ENCODE measurements around the gene ATG9A.

The ATG9A gene

GRCh38 chr2:219272995-219273394, 43.6 kb upstream of the ATG9A start:
- no peaks in the 10 kb centered on the region for H4K20me1 ChIP-seq (ENCODE audit: control insufficient read depth, insufficient read depth, low read depth, low read length)
- H3K9me2 ChIP-seq (replicated peaks; ENCODE audit: control insufficient read depth, low read length): no peaks in the 10 kb centered on the region
- H3K79me2 ChIP-seq (ENCODE audit: control insufficient read depth, low read length): no peaks in the 10 kb centered on the region
- H3K27me3 ChIP-seq (ENCODE audit: control insufficient read depth, low read length): 0 out of 2 replicates have a peak, but pooled peaks cover 3% of the 10 kb centered on the region
- no peaks in the 10 kb centered on the region for H3F3A ChIP-seq (ENCODE audit: control insufficient read depth, insufficient read depth)
- H3K27ac ChIP-seq (ENCODE audit: low read depth, low read length): no peak overlapping the region
- H3K4me3 ChIP-seq (ENCODE audit: low read length): no peak overlapping the region
- no peak overlapping the region for H3K4me2 ChIP-seq (ENCODE audit: low read length)
- no peaks in the 10 kb centered on the region for H3K36me3 ChIP-seq (ENCODE audit: control insufficient read depth, low read length)
- H3K9me3 ChIP-seq (ENCODE audit: control insufficient read depth, insufficient read depth, low read length): no peaks in the 10 kb centered on the region
- H3K4me1 ChIP-seq (ENCODE audit: control insufficient read depth, low read length): peaks cover 12% of the 10 kb centered on the region
- TF ChIP-seq EZH2phosphoT487 (IDR thresholded peaks at IDR 0.05; ENCODE audit: borderline replicate concordance, low read length) (no peak), CTCF (IDR thresholded peaks at IDR 0.05; ENCODE audit: low read depth, low read length, poor library complexity, severe bottlenecking) (no peak)

- H3K27ac ChIP-seq (ENCODE audit: low read depth, low read length): no peak overlapping the region
- no peaks in the 10 kb centered on the region for H3K79me2 ChIP-seq (ENCODE audit: control insufficient read depth, low read length)
- H3K36me3 ChIP-seq (ENCODE audit: control insufficient read depth, low read length): no peaks in the 10 kb centered on the region
- no peak overlapping the region for H3K4me2 ChIP-seq (ENCODE audit: low read length)
- H3K4me1 ChIP-seq (ENCODE audit: control insufficient read depth, low read length): peaks cover 5% of the 10 kb centered on the region
- H3K27me3 ChIP-seq (ENCODE audit: control insufficient read depth, low read length): 0 out of 2 replicates have a peak, but pooled peaks cover 3% of the 10 kb centered on the region
- TF ChIP-seq CTCF (IDR thresholded peaks at IDR 0.05; ENCODE audit: low read depth, low read length, poor library complexity, severe bottlenecking) (no peak), EZH2phosphoT487 (IDR thresholded peaks at IDR 0.05; ENCODE audit: borderline replicate concordance, low read length) (no peak)
- no peaks in the 10 kb centered on the region for H3F3A ChIP-seq (ENCODE audit: control insufficient read depth, insufficient read depth)
- no peaks in the 10 kb centered on the region for H3K9me3 ChIP-seq (ENCODE audit: control insufficient read depth, insufficient read depth, low read length)
- no peaks in the 10 kb centered on the region for H4K20me1 ChIP-seq (ENCODE audit: control insufficient read depth, insufficient read depth, low read depth, low read length)
- H3K9me2 ChIP-seq (replicated peaks; ENCODE audit: control insufficient read depth, low read length): no peaks in the 10 kb centered on the region
- H3K4me3 ChIP-seq (ENCODE audit: low read length): no peak overlapping the region
These were observed 42.9 kb upstream of the ATG9A start for GRCh38 chr2:219272356-219272755.

- no peaks in the 10 kb centered on the region for H4K20me1 ChIP-seq (ENCODE audit: control insufficient read depth, insufficient read depth, low read depth, low read length)
- H3K4me1 ChIP-seq (ENCODE audit: control insufficient read depth, low read length): no peaks in the 10 kb centered on the region
- H3F3A ChIP-seq (ENCODE audit: control insufficient read depth, insufficient read depth): no peaks in the 10 kb centered on the region
- H3K4me2 ChIP-seq (ENCODE audit: low read length): no peak overlapping the region
- no peak overlapping the region for H3K27ac ChIP-seq (ENCODE audit: low read depth, low read length)
- H3K27me3 ChIP-seq (ENCODE audit: control insufficient read depth, low read length): 0 out of 2 replicates have a peak, but pooled peaks cover 3% of the 10 kb centered on the region
- H3K79me2 ChIP-seq (ENCODE audit: control insufficient read depth, low read length): no peaks in the 10 kb centered on the region
- H3K9me3 ChIP-seq (ENCODE audit: control insufficient read depth, insufficient read depth, low read length): no peaks in the 10 kb centered on the region
- TF ChIP-seq EZH2phosphoT487 (IDR thresholded peaks at IDR 0.05; ENCODE audit: borderline replicate concordance, low read length) (no peak), CTCF (IDR thresholded peaks at IDR 0.05; ENCODE audit: low read depth, low read length, poor library complexity, severe bottlenecking) (no peak)
- H3K9me2 ChIP-seq (replicated peaks; ENCODE audit: control insufficient read depth, low read length): no peaks in the 10 kb centered on the region
- H3K4me3 ChIP-seq (ENCODE audit: low read length): no peak overlapping the region
- no peaks in the 10 kb centered on the region for H3K36me3 ChIP-seq (ENCODE audit: control insufficient read depth, low read length)
These were observed 41.6 kb upstream of the ATG9A start for GRCh38 chr2:219271021-219271420.

GRCh38 chr2:219270055-219270372, 40.6 kb upstream of the ATG9A start:
- Histone ChIP-seq H4K20me1 (ENCODE audit: control insufficient read depth, insufficient read depth, low read depth, low read length) (no peaks in the 10 kb centered on the region), H3K4me3 (ENCODE audit: low read length) (no peak overlapping the region), H3K27me3 (ENCODE audit: control insufficient read depth, low read length) (0 out of 2 replicates have a peak, but pooled peaks cover 3% of the 10 kb centered on the region), H3K36me3 (ENCODE audit: control insufficient read depth, low read length) (no peaks in the 10 kb centered on the region), H3K79me2 (ENCODE audit: control insufficient read depth, low read length) (no peaks in the 10 kb centered on the region), H3K4me2 (ENCODE audit: low read length) (no peak overlapping the region), H3F3A (ENCODE audit: control insufficient read depth, insufficient read depth) (no peaks in the 10 kb centered on the region), H3K9me3 (ENCODE audit: control insufficient read depth, insufficient read depth, low read length) (no peaks in the 10 kb centered on the region), H3K9me2 (replicated peaks; ENCODE audit: control insufficient read depth, low read length) (no peaks in the 10 kb centered on the region), H3K27ac (ENCODE audit: low read depth, low read length) (no peak overlapping the region), H3K4me1 (ENCODE audit: control insufficient read depth, low read length) (no peaks in the 10 kb centered on the region)
- no peak for TF ChIP-seq CTCF (IDR thresholded peaks at IDR 0.05; ENCODE audit: low read depth, low read length, poor library complexity, severe bottlenecking)
- TF ChIP-seq EZH2phosphoT487 (IDR thresholded peaks at IDR 0.05; ENCODE audit: borderline replicate concordance, low read length): no peak
